Suppressor macrophage treated with lipopolysaccharide for 1 hour (primary cell): ENCODE measurements around the gene MSX1.

Source experiments
- DNase-seq, 3 donors: peaks; one replicate each; pipeline ENCODE4 v3.0.0-alpha.2; 2020 to 2022

Gene MSX1

DNA sequence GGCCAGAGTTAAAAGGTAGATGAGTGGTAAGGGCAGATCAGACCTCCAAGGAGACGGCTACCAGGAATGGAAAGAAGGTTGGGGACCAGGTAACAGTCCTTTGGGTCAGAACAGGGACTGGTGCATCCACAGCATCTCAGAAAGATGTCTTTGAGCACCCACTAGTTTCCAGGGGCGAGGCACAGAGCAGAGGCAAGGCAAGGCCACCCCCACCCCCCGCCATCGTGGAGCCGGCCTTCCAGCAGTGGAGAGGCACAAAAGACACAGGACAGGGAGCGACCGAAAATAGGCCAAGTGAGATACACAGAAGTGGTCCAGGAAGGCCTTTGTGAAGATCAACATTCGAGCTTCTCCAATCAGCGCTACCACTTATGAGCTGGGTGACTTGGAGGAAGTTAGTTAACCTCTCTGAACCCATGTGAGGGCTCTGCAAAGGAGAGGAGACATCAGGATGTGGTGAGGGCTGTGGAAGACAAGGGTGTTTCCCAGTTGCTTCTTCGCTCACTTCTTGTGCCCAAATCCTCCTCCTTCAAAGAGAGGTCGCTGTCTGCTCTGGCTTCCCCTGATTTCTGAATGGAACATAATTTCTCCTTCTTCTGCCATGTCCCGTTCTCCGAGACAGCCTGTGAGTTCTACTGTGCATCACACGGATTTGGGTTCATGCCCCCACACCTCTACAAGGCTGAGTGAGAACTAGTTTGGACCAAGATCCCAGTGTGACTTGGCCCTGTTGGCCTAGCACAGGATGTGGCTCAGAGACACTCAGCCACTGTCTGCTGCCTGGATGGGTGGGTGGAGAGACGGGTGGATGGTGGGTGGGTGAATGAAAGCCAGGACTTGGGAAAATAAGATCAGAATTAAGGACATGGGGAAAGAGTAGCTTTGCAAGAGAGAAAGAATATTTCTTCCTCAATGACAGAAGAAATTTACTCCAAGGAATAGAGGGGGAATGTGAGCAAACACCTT lies 16.7 kb upstream of the MSX1 start:
- no peak for DNase-seq

GRCh38 chr4:4843635-4844291 lies 15.7 kb upstream of the MSX1 start:
- no peak for DNase-seq

- DNase-seq: no peak
These were observed 14.4 kb upstream of the MSX1 start for GRCh38 chr4:4845027-4845426.

DNA sequence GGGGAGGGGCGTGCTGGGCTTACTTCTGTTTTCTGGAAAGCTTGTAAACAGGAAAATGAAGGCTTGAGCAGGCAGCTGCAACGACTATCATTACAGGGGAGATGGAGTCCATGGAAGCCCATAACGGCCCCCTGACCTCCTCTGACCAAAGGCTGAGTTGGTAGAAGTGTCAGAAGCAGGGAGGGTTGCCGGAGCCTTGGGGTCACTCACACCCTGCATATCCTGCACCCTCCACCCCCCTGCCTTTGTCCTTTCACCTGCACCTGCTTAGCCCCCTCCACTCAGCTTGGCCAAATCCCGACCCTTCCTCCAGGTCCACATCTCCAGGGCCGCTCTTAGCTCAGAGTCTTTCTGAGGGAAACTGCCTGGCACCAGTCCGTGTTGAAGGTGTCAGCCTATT lies 12.5 kb upstream of the MSX1 start:
- no peak for DNase-seq

DNA sequence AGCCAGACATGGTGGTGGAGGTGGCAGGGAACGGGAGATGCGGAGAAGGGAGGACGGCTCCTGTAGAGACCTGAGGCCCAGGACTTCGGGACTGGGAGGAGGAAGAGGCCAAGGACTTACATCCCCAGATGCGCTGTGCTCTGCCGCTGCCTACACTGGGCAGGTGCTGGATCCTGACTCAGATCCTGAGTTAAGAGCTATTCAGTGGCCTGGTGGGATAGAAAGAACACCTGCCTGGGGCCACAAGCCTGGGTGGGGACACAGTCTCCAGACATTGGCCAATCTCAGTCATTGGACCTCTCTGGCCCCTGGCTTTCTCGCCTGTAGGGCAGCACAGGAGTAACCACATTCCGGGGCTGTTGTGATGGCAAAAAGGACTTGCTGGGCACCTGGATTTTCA lies 10.9 kb upstream of the MSX1 start:
- DNase-seq: no peak

GRCh38 chr4:4849106-4849505 lies 10.4 kb upstream of the MSX1 start:
- no peak for DNase-seq

DNA sequence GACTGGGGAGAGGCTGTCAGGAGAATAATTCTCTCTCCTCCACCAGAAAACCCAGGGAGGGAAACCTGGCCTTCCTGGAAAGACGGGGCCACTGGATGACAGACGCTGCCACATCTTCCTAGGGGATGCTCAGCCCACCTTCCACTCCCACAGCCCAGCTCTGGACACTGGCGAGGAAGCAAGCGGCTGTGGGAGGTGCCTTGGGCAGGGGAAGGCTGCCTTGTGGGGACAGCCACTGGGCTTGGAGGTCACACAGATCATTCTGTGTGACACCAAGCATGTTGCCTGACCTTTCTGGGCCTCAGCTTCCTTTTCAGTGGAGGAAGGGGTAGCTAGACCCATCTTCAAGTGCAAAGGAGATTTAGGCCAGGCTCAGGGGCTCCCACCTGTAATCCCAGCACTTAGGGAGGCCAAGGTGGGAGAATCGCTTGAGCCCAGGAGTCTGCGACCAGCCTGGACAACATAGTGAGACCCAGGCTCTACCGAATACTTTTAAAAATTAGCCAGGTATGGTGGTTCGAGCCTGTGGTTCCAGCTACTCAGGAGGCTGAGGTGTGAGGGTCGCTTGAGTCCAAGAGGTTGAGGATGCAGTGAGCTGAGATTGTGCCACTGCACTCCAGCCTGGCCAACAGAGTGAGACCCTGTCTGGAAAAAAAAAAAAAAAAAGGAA lies 9.8 kb upstream of the MSX1 start:
- DNase-seq: no peak

GRCh38 chr4:4851081-4851480 lies 8.4 kb upstream of the MSX1 start:
- DNase-seq: no peak

DNA sequence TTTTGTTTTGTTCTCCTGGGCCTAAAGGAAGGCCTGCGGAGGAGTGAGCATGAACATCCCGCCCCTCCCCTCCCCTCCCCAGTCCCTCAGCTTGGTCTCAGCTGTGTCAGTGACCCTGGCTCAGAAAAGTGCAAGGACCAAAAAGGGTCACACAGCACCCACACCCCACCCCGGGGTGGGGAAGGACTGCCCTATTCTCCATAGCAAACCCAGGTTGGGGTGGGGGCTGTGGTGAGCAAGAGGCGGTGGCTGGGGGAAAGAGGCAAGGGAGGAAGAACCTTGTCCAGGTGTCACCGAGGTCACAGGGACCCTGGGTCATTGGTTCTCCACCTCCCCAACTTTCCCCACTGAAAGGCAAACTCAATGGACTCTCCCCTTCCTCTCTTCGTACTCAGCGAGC lies 7.6 kb upstream of the MSX1 start:
- no peak for DNase-seq

- peak in 2 of 3 donors; percentile 55 to 60 for DNase-seq
These were observed 6.7 kb upstream of the MSX1 start for GRCh38 chr4:4852591-4853362.

DNA sequence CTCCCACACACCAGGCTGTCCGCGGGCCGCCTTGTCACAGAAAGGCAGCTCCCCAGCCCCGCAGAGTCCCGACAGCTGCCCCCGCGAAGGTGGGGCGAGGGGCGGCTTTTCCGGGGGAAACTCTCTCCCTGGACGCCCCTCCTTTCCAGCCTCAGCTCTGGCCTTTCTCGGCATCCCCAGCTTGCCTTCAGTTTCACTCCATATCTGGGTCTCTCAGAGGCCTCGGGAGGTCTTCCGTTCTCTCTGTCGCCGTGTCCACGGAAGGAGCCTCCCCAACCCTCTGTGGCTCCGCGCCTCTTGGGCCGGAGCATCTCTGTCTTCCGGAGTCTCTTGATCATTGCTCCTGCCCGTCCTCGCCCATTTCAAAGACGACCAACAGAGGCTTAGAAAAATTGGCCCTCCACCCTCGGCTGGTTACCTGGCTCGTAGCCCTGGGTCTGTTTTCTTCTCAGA lies 6.1 kb upstream of the MSX1 start:
- no peak for DNase-seq

DNA sequence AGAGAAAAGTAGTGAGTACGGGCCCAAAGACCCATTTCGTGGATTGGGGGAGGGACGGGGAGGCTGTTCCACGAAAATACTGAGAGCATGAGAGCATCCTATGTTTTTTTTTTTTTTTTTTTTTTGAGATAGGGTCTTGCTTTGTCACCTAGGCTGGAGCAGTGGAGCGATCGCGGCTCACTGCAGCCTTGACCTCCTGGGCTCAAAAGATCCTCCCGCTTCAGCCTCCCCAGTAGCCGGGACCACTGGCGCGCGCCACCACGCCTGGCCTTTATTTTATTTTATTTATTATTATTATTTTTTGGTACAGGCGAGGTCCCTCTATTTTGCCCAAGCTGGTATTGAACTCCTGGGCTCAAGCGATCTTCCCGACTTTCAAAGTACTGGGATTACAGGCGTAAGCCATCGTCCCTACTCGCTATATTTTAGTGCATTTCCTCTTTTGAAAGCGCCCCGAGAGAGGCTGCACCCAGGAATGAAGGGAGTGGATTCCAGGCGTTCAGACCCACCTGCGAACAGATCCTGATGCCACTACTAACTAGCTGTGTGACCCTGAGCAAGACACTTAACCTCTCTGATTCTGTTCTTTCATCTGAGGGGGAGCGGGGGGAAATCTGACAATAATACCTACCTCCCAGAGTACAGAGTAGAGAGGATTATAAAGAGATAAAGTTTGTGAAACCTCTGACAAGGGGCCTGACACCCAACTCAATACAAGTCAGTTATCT lies 5.4 kb upstream of the MSX1 start:
- no peak for DNase-seq

DNA sequence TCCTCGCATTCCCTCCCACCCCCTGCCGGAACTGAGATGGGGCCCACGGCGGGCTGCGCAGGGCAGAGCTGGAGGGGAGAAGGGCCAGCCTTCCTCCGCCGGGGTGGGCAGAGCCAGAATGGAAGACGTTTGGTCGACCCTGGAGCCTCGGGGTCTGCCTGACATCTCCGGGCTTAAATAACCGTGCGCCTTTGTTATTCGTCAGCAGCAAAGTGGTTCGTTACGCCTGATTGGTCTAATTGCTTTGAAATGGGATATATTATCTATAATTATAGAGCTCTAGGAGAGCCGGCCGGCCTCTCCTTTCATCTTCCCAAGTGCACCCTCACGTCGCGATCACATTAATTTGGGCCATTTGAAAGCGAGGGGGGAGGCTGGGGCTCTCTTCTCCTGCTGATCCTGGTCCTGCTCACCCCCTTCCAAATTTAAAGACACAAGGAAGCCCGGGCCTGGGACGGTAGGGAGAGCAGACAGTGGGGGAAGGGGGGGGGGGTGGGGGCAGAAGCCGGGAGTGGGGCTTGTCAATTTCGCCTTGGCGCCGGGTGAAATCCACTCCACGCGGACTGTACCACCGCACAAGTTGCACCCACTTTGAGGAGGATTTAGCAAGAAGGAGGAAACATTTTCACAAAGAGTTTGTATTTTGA lies 4.7 kb upstream of the MSX1 start:
- DNase-seq: no peak

GRCh38 chr4:4855301-4856070 lies 4.0 kb upstream of the MSX1 start:
- no peak for DNase-seq

DNA sequence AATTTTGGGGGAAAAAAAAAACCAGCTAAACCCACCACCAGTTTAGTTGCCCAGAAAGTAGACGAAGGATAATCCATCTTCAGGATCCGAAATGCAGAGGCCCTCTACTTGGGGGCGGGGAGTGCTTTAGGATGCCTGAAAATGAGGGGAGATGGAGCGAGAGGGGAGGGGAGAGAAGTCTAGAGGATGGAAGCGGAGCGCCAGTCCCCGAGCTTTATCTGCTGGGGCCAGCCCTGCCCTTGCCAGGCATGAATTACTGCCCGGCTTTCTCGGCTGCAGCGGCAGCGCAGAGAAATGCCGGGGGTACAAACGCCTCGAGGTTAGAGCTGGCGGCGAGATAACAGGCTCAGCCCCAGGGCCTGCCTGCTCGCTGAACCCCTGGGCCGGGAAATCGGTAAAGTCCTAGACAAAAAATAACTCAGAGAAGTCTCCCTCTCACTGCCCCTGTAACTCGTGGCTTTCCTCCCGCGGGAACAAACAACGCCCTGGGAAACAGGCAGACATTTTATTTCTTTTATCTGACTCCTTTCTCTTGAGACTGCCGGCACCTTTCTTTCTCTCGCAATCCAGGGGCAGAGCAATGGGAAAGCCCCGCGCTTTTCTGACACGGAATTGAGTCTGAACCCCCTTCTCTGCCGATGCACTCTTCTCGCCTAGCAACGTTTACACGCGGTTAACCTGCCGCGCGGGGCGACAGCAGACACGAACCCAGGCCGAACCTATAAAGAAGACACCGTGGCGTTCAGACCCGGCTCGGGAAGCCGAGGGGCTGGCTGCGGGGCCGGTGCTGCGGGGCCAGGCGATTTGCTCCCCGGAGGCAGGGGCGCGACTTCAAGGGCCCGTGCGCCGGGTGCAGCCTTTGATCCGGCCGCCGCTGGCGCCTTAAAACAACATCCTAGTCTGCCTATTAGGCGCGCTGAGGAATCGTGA lies 3.1 kb upstream of the MSX1 start:
- DNase-seq: no peak

DNA sequence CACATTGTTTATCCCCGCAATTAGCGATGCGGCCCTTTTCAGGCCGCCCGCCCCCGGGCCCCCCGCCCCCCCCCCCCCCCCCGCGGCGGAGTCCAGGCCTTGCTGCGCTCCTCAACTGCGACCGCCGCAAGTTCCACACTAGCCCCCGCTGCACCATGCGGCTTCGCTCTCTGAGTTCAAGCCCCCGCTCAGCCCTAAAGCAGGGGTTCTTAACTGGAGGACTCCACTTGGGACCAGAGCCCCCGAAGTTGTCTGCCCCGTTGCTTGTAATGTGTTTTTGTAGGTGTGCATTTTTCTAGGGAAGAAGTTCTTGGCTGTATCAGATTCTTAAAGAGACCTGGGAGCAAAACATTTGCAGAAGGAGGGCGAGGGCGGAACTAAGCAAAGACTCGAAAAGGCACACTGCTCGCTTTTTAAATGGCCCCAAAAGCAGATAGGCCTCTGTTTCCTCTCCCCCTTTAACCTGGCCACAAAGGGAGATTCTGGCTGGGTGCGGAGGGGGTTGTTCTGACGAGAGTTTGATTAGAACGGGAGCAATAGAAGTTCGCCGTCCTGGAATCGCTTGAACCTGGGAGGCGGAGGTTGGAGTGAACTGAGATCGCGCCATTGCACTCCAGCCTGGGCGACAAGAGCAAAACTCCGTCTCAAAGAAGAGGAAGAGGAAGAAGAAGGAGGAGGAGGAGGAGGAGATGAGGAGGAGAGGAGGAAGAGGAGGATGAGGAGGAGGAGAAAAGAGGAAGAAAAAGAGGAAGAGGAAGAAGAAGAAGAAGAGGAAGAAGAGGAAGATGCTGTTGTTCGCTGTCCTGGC lies 2.3 kb upstream of the MSX1 start:
- no peak for DNase-seq

- no peak for DNase-seq
These were observed 1.5 kb upstream of the MSX1 start for GRCh38 chr4:4857809-4858508.
